ENCODE data around the gene CMBL.
"Not testable (repeated sequence)": the region's sequence is repeated elsewhere in the genome, so short reads cannot be mapped to it uniquely, and the experiment has no call there.

CMBL gene

GRCh38 chr5:10333154-10334006 is 25.7 kb upstream of the CMBL start:
- peak; percentile 60 for DNase-seq

DNA sequence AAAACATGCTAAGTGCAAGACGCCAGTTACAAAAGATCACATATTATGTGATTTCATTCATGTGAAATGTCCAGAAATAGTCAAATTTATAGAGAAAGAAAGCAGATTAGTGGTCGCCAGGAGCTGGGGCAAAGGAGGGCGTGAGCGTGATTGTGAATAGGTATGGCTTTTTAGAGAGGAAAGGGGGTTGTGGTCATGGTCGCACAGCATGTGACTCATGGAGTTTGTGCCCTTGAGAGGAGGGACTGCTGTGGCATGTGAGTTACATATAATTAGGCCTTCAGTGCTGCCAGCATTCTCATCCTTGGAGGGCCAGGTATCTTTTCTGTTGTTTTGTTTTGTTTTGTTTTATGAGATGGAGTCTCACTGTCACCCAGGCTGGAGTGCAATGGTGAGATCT is 24.6 kb upstream of the CMBL start:
- peak; percentile 47 for DNase-seq

GRCh38 chr5:10331341-10331796 is 23.7 kb upstream of the CMBL start:
- peak; percentile 32 for DNase-seq

GRCh38 chr5:10330511-10331230 is 23.0 kb upstream of the CMBL start:
- DNase-seq: peak; percentile 20

- peak; percentile 7 for DNase-seq
These were observed 22.2 kb upstream of the CMBL start for GRCh38 chr5:10329820-10330481.

- no peak for DNase-seq
These were observed 21.7 kb upstream of the CMBL start for GRCh38 chr5:10329446-10329819.

GRCh38 chr5:10328323-10328722 is 20.6 kb upstream of the CMBL start:
- DNase-seq: peak; percentile 22

DNA sequence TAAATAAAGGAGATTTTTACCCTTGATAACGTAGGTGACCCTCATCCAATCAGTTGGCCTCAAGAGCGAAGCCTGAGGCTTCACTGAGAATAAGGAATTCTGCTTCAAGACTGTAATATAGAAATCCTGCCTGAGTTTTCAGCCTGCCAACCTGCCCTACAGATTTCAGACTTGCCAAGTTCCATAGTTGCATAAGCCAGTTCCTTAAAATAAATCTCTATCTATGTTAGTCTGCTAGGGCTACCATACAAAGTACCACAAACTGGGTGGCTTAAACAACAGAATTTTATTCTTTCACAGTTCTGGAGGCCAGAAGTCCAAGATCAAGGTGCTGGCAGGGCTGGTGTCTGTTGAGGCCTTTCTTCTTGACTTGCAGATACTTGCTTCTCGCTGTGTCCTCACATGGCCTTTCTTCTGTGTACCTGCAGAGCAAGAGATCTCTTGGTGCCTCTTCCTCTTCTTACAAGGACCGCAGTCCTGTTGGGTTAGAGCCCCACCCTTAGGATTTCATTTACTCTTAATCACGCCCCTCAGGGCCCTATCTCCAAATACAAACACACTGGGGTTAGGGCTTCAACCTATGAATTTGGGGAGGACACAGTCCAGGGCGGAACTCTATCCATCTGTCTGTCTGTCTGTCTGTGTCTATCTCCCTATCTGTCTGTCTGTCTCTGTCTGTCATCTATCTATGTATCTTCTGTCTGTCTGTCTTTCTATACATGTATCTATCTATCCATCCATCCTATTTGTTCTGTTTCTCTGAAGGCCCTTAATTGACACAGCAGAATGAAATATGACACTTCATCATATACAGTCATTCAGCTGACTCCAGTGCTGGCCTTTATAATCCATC is 17.0 kb upstream of the CMBL start:
- DNase-seq: no peak

GRCh38 chr5:10323588-10324488 is 16.1 kb upstream of the CMBL start:
- DNase-seq: no peak

DNA sequence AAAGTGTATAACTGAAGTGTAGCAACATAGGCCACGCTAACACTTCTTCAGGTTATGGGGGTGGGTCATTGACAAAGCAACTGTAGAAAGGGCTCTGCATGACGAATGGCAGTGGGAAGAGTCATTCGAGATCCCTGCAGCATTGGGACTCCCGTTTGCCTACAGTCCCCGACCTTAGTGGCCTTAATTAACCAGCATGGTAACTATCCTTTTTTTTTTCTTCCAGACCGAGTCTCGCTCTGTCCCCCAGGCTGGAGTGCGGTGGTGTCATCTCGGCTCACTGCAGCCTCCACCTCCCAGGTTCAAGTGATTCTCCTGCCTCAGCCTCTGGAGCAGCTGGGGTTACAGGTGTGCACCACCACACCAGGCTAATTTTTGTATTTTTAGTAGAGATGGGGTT is 14.2 kb upstream of the CMBL start:
- DNase-seq: no peak

DNA sequence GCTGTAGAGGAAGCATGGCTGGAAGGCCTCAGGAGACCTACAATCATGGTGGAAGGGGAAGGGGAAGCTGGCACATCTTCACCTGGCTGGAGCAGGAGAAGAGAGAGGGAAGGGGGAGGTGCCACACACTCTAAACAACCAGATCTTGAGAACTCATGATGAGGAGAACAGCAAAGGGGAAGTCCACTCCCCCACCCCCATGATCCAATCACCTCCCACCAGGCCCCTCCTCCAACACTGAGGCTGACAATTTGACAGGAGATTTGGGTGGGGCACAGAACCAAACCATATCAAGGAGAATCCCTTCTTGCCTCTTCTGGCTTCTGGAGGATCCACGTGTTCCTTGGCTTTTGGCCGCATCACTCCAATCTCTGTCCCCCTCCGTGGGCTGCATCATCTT is 13.1 kb upstream of the CMBL start:
- DNase-seq: no peak

DNA sequence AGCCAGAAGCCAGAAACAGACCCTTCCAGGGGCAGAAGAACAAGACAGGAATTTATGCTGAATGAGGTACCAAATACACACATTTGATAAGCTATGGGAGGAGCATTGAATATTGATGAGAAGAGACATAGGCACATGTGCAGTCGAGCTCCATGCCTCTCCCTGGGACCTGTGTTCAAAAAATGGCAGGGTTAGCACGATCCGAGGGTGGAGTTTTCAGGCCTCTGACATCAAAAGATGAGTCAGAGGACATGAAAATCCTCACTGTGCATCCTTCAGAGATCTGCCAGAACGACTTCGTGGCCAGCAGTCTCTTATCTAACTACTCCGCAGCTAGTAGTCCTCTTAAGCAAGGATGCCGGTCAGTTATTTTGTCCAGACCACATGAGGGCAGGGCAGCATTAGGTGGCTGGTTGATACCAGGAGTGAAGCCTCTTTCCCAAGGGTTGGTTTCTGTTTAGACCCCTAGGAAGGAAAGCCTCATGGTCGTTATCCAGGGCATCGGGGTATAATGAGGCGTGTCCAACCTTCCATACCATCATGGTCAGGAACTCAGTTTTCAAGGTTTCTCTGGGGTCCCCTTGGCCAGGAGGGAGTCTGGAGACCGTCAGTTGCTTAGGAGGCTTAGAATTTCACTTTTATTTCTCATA is 11.6 kb upstream of the CMBL start:
- no peak for DNase-seq

DNA sequence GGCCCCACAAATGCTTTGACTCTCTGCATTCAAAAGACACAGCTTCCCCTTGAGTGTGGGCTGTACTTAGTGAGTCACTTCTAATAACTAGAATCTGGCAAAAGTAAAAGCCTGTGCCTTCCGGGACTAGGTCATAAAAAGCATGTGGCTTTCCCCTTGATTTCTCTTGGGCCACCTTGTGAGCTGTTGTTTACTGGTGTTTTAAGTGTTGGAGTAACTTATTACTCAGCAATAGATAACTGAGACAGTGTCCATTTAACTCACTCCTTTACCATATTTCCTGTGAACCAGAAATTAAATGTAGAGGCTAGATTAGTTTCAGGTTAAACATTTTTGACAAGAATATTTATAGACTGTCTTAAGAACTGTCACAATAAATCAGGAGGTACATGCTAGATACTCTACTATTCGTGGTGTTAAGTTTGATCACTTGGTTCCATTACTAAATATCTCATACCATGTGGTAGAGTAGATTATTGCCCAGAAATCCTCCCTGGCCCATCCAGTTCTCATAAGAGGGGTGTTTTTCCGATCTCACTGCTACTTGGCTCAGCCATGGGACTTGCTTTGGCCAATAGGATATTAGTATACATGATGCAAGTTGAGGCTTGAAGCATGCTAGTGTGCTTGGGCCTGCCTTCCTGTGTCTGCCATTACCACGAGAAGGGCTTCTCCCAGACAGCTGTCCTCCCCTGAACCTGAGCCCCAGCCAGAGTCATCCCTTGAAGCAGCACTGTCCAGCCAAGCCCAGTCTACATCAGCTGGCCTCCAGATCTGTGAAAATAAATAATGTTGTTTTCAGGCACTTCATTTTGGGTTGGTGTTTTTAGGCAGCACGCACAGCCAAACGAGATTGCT is 10.4 kb upstream of the CMBL start:
- DNase-seq: no peak

DNA sequence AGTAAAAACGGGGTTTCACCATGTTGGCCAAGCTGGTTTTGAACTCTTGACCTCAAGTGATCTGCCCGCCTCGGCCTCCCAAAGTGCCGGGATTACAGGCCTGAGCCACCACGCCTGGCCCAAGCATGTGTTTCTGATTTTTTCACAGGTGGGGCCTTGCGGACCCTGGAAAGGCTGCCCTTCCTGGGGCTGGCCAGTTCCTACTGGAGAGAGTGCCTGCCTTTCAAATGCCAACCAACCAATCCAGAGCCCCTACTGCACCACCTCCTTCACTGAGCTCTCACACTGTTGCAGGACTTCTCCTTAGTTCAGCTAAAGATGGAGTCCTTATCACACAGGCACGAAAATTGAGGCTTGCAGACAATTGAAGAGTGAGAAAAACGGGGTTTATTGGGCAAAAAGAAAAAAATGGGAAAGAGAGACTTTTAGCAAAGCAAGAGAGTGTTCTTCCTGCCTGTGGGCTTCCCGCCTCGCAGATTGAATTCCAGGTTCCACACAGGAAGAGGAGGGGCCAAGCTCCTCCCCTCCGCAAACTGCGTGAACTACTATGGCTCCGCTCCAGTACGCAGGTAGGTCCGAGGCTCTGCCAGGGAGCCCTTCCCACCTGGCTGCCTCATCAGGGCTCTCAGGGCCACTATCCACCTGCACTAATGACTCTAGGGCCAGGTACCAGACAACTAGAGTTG is 8.3 kb upstream of the CMBL start:
- no peak for DNase-seq

DNA sequence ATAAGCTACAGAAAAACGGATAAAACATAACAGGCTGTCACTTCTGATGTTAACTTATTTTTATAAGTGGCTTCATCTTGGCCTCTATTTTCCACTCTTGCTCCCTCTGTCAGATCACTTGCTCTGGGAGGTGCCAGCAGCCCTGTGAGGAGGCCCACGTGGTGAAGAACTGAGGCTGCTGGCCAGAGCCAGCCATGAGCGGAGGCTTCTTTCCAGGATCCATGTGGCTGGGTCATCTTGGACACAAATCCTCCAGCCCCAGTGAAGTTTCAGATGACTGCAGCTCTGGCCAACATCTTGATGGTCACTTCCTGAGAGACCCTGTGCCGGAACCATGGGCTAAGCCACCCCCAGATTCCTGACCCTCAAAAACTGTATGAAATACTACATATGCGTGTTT is 7.5 kb upstream of the CMBL start:
- no peak for DNase-seq

DNA sequence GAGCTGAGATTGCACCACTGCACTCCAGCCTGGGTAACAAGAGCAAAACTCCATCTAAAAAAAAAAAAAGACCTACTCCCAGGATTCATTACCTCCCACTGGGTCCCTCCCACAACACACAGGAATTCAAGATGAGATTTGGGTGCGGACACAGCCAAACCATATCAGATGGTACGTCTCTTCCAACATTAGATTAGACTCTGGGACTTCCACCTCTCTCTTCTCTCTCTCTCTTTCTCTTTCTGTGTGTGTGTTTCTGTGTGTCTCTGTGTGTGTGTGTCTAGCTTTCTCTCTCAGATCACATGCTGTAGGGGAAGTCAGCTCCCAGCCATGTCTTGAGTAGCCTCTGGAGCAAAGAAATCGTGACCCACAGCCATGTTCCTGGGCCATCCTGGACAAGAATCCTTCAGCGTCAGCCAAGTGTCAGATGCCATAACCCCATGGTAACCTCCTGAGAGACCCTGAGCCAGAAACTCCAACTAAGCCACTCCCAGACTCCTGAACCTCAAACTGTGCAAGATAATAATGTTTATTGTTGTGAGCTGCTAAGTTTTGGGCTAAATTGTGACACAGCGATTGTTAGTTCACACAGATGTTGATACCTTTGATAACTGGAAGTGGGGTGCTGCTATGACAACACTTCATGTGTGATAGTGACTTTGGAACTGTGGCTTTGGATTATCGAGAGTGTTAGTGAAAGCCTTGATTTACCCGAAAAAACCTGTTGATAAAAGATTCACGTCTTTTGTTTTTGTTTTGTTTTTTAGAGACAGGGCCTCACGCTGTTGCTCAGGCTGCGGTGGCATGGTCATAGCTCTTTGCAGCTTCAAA is 4.1 kb upstream of the CMBL start:
- no peak for DNase-seq

- not testable (repeated sequence) for DNase-seq
These were observed 3.3 kb upstream of the CMBL start for GRCh38 chr5:10310835-10311570.

All from activated CD8-positive, alpha-beta memory T cell treated with anti-CD3 and anti-CD28 coated beads, Interleukin-2, amount 50 U/mL, for 48 hours (primary cell).